Measurements from ENCODE around the gene SORCS1.

Gene SORCS1

GRCh38 chr10:106815427-106816043 lies 349.0 kb downstream of the SORCS1 start:
- no peak for DNase-seq (ENCODE audit: low spot score)

DNA sequence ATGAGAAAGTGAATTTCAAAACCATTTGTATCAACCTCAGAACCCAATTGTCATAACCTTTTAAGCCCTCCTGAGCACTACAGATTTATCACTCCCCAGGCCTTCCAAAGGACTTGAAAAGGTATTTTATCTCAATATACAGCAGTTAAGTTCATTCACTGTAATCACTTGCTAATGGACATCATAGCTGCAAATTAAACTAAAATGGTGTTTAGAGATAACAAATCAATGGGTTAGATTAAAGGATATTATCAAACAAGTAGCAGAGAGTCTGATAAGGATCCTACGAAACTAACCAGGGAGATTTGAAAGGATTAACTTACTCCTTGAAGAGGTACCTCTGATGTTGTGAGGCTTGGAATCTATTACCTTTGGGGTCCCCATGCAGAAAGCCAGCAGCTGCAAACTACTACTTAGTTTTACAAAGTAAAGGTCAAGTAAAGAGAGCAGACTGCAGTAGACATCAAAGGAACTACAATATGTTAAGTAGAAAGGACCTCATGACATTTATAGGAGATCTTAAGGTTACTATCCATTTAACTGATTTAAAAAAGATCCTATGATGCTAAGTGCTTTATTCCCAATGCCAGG lies 359.4 kb downstream of the SORCS1 start:
- DNase-seq (ENCODE audit: low spot score): no peak

DNA sequence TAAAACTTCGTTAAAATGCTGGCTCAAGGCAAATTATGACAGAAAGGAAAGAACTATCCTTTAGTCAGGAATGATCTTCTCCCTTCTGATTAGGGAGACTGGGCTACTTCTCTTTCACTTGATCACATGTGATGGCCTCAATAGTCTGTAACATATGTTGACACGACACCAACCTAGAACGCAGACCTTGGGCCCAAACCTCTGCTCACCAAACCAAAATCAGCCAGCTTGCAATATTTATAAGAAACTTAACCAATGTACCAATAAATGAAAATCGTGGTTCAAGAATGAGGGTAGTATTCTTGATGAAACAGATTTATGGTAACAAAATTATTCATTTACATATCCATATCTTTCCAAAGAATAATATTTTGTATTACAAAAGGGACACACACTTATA lies 361.6 kb downstream of the SORCS1 start:
- no peak for DNase-seq (ENCODE audit: low spot score)

DNA sequence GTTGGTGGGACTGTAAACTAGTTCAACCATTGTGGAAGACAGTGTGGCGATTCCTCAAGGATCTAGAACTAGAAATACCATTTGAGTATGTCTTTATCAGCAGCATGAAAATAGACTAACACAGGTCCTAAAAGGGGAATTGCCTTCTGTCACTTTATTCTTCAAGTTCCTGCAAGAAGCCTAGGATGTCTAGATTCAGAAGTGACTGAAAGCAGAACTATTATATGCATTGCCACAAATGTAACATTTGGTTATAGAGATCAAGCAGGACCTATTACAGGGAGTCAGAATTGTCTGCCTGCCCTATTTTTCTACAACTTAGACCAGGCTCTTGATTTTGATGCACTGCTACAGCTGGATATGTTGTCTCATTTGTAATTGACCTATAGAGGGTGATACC lies 364.7 kb downstream of the SORCS1 start:
- no peak for DNase-seq (ENCODE audit: low spot score)

DNA sequence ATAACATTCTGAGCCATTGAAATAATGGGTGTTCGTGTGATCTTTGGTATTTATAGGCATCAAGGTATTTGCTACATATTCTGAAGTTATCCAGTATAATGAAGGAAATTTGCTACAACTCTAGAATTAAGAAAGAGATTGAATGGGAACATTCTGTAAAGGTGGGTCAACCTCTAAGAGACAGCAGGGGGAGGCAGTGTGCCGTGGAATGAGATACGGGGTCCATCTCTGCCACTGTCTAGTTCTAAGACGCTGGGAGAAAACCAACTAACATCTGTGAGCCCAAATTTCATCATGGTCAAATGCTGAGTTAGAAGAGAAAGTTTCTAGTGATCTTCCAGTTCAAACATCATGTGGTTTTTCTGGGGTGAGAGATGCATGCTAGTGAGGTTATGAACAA lies 368.9 kb downstream of the SORCS1 start:
- DNase-seq (ENCODE audit: low spot score): peak; percentile 33

GRCh38 chr10:106793617-106794016 lies 370.9 kb downstream of the SORCS1 start:
- no peak for DNase-seq (ENCODE audit: low spot score)

- no peak for DNase-seq (ENCODE audit: low spot score)
These were observed 374.9 kb downstream of the SORCS1 start for GRCh38 chr10:106789623-106790022.

DNA sequence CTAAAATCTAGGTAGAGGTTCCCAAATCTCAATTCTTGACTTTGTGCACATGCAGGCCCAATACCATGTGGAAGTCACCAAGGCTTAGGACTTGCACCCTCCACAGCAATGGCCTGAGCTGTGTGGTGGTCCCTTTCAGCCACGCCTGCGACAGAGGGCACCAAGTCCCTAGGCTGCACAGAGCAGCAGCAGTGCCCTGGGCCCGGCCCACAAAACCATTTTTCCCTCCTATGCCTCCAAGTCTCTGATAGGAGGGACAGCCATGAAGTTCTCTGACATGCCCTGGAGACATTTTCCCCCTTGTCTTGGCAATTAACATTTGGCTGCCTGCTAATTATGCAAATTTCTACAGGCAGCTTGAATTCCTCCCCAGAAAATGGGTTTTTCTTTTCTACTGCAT lies 375.5 kb downstream of the SORCS1 start:
- DNase-seq (ENCODE audit: low spot score): no peak

DNA sequence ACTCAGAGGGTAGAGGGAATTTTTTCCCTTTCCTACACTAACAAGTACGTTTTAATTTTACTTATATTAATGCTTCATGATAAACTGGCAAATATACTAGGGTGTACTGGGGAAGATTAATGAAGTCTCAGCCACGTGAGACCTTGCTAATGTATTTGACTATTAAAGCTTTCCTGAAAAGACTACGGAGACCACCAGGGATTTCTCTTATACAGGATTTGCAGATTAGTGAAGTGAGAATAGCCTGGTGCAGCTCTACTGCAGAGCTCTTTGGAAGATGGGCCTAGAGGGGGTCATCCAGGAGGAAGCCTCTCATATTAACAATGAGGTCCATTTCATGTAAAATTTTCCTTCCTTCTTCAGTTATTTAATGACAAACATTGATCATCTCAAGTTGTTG lies 379.0 kb downstream of the SORCS1 start:
- DNase-seq (ENCODE audit: low spot score): no peak

DNA sequence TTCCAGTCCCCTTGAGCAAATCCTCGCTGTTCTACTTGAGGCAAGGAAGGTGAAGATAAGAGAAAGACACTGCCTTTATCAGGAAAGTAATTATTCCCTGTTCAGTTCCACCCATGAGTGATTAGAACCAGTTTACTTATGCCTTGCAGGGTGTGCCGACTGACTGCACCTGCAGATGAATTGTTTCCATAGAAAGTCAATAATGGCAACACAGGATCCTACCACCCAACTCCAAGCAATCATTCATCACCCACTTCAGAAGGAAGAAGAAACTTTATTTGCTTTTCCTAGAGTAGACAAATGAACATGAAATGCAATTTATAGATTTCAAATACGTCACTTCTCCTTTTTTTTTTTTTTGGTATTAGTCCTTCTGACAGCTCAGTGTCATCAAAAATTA lies 383.9 kb downstream of the SORCS1 start:
- DNase-seq (ENCODE audit: low spot score): no peak

- DNase-seq (ENCODE audit: low spot score): no peak
These were observed 386.7 kb downstream of the SORCS1 start for GRCh38 chr10:106777841-106778240.

DNA sequence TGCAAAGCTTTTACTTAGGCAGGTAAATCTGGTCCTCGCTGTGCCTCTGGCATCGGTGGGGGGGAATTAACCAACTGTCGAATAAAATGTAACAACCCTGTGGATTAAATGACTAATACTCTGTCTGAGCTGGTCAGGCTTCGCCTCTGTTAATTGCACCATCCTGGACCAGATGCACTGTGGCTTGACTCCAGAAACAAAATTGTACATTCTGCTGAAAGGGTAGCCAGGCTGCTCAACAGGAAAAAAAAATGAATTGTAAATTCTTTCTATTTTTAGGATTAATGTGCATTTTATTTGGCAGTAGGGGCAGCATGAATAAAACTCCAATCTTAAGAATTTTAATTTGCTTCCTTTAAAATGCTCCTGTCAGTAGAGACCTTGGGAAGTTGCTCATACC lies 389.4 kb downstream of the SORCS1 start:
- DNase-seq (ENCODE audit: low spot score): no peak

DNA sequence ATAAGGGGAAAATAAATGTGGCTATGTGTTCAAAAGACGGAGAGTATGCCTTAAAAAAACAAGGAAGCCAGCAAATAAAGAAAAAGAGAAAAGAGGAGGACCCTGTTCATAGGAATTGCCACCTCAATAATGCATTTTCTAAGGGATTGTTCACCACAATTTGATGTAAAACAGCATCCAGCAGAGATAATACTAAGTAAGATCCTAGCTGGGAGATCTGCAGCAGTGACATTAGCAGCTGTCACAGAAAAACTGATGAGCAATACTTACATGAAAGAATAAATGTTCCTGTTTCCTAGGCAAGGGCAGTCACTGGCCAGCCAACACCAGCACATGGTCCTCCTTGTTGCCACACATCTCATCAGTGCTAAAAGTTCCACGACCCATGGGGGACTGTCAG lies 391.5 kb downstream of the SORCS1 start:
- no peak for DNase-seq (ENCODE audit: low spot score)

DNA sequence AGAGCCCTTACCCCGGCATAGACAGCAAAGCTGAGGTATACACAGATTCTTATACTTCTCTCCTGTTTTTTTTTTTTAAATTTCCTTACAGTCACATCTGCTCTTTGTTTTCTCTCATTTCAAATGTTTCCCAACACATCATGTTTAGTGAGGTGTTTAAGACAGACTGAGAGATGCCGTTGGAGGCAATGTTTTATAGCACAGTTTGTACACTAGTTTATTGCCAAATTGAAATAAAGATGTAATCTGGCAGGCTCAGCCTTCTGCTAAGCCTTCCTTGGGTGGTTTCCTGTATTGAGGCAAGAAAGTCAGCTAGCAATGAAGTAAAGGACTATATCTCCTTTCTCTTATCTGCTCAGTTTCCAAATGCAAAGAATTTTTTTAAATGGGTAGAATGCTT lies 393.4 kb downstream of the SORCS1 start:
- no peak for DNase-seq (ENCODE audit: low spot score)

- DNase-seq (ENCODE audit: low spot score): no peak
These were observed 396.3 kb downstream of the SORCS1 start for GRCh38 chr10:106768204-106768603.

DNA sequence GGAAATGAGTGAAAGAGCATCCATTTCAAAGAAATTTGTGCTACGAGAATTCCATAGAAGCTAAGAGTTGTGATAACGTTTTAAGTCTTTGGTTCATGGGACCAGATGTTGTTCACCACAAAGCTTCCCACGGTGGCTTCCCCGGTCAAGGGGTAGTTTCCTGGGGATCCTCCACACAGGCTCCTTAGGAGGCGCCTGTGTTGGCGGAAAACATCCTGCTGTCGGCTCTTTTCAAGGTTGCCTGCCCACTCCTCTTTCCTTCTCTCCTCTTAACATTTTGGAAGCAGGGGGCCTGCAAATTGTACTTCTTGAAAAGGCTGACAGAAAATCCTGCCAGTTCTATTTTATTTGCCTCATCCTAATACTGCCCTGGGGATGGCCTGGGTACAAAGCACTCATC lies 398.6 kb downstream of the SORCS1 start:
- no peak for DNase-seq (ENCODE audit: low spot score)

- no peak for DNase-seq (ENCODE audit: low spot score)
These were observed 399.2 kb downstream of the SORCS1 start for GRCh38 chr10:106765241-106765754.

GRCh38 chr10:106764360-106764759 lies 400.1 kb downstream of the SORCS1 start:
- DNase-seq (ENCODE audit: low spot score): no peak

DNA sequence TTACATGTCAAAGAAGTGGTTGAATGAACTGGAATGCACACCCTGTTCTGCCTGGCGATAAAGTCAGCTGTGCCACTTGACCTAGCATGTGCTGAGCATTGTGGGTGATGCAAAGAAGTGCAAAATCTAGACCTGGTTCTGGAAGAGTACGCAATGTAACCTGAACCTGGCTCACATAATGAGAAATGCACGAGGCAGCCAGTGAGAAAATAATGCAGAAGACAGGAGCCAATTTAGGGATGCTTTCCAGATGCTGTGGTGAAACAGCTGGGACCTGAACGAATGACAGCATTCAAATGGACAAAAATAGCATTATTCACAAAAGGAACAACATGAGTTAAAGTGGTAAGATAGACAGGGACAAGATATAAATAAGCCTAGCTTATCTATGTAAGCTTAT lies 402.6 kb downstream of the SORCS1 start:
- no peak for DNase-seq (ENCODE audit: low spot score)

DNA sequence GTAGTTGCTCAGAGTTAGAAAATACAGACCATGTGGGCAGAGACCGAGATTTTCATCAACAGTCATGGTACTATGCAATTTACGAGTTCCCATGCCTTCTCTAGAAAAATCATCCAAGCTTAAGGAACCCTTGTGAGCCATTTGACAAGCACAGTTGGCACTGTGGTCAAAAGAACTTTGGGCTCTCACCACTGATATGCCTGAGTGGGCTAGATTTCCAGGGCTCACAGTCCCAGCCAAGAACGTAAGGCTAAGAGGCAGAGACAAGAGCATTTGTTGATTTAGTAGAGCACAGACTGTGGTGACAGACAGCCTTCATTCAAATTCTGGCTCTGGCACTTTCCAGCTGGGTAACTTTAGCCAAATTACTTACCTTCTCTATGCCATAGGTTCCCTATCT lies 407.0 kb downstream of the SORCS1 start:
- DNase-seq (ENCODE audit: low spot score): no peak

DNA sequence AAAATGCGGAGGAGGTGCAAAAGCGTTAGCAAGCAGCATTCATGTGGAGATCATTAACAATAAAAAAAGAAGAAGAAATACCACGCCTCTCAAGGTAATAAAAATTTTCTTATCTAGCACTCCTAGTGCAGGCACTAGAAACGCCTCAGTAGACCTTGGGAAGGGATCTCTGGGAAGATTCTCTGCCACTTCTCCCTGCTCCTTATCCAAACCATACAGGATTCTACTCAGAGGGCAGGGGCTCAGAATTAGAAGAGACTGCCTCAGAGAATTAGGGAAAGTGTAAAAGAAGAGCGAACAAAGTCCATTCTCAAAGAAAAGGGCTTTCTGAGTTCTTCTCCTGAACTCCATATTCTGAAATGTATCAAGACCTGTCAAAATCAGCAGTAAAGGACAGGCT lies 413.4 kb downstream of the SORCS1 start:
- DNase-seq (ENCODE audit: low spot score): no peak

- no peak for DNase-seq (ENCODE audit: low spot score)
These were observed 417.6 kb downstream of the SORCS1 start for GRCh38 chr10:106746868-106747267.

DNA sequence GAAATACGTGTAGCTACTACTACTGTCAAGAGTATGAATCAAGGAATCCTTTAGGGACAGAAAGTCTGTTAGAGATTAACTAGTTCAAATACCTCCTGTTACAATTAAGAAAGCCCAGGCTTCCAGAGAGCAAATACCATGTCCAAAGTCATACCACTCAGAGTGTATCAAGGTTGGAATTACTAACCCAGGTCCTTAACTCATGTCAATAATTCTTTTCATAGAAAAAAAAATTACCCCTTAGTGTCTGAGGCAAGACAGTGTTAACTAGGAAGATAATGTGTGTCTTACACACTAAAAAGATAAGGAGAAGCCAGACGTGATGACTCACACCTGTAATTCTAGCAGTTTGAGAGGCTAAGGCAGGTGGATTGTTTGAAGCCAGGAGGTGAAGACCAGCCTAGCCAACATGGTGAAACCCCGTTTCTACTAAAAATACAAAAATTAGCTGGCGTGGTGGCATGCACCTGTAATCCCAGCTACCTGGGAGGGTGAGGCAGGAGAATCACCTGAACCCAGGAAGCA lies 423.4 kb downstream of the SORCS1 start:
- no peak for DNase-seq (ENCODE audit: low spot score)

DNA sequence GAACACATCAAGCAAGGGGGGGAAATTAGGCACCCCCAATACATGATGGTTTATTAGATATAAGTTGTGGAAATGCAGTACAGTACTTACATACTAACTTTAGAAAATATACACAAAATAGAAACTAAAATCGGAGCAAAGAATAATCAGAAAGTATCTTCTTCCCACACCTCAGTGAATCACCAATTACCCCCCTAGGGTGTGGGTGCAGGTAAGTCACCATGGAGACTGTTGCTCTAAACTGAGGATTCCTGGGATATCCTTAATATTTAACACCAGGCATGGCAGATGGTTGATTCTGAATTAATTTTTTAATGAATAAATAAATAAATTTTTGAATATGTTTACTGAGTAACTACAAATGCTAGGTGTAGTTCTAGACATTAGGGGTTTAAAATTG lies 424.4 kb downstream of the SORCS1 start:
- DNase-seq (ENCODE audit: low spot score): no peak

Measured in RKO (cell line).